Measurements from ENCODE around the gene GYS1. TPM values are rescaled to one million over a fixed set of nuclear protein-coding genes. Genes with fewer than 3 reads are reported as not detected.
A peak's percentile ranks its signal among the peaks of the same experiment; 100 is the strongest.

The GYS1 gene
- total RNA-seq, 1 donor from 2014 or later: 71.2 TPM

DNA sequence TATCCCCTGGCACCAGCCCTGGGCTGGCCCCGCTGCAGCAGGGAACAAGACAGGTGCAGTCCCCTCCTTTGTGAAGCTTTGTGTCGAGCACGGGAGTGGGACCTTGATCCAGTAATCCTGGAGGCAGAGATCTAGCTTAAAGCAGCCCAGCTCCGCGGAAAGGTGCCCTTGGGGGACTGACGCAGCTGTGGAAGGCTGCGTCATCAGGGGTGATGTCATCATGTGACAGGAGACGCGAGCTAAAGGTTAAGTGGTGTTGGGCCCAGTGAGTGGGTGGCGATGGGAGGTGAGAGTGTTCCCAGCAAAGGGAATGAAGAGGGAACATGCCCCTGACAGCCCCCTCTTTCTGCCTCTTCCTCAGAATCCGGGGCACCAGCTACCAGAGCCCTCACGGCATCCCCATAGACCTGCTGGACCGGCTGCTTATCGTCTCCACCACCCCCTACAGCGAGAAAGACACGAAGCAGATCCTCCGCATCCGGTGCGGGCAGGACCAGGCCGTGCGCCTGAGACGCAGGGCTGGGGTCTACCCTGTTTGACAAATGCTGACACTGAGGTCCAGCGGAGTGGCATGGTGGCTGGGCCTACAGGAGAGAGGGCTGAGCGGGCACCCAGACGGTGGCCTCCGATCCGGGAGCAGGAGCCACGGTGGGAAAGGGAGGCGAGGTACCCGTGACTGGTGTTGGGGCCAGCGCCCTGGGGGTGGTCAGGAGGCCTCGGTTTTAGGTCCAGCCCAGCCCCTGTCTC, 21.2 kb upstream of the GYS1 start:
- H3K9me3 Mint-ChIP-seq: no peaks in the 10 kb centered on the region
- no peak overlapping the region for H3K27ac Mint-ChIP-seq
- no peak overlapping the region for H3K4me3 Mint-ChIP-seq
- H3K36me3 Mint-ChIP-seq (ENCODE audit: low read depth): peaks cover 25% of the 10 kb centered on the region
- peaks cover 8% of the 10 kb centered on the region for H3K4me1 Mint-ChIP-seq (ENCODE audit: low read depth)
- peaks cover 5% of the 10 kb centered on the region for H3K27me3 Mint-ChIP-seq (ENCODE audit: insufficient read depth)
- intact Hi-C loops (cut with micrococcal nuclease): no loop called here
- no peak for DNase-seq (ENCODE audit: low spot score)

DNA sequence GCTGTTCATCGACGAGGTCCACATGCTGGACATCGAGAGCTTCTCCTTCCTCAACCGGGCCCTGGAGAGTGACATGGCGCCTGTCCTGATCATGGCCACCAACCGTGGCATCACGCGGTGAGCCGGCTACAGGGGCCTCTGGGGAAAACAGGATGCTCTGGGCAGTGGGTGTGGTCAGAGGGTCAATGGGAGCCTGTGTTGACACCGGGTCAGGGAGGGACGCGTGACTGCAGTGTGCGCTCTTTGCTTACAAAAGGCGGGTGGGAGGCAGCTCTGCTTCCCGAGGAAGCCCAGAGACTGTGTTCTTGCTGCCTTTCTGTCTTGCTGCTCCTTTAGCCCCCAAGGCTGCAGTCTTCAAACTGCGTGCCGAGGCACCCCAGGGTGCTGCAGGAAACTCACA, 18.1 kb upstream of the GYS1 start:
- no peak for DNase-seq (ENCODE audit: low spot score)
- H3K4me1 Mint-ChIP-seq (ENCODE audit: low read depth): no peaks in the 10 kb centered on the region
- intact Hi-C loops (cut with micrococcal nuclease): no loop called here
- H3K4me3 Mint-ChIP-seq: no peak overlapping the region
- H3K27ac Mint-ChIP-seq: peak overlapping the region; percentile 4
- H3K36me3 Mint-ChIP-seq (ENCODE audit: low read depth): peaks cover 30% of the 10 kb centered on the region
- no peaks in the 10 kb centered on the region for H3K27me3 Mint-ChIP-seq (ENCODE audit: insufficient read depth)
- H3K9me3 Mint-ChIP-seq: no peaks in the 10 kb centered on the region

DNA sequence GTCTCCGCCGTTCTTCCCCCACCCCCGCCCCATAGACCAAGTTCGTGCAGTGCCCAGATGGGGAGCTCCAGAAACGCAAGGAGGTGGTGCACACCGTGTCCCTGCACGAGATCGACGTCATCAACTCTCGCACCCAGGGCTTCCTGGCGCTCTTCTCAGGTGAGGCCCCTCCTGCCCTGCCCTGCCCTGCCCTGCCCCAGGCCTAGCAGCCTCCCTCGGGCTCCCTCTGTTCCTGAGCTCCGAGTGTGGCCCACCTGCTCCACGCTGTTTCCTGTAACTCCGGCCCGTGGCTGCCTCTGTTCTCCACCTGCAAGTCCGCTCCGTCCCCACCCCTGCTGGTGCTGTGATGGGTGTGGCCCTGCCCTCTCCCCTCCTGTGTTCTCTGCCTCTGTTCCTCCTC, 17.3 kb upstream of the GYS1 start:
- no peak overlapping the region for H3K27ac Mint-ChIP-seq
- H3K9me3 Mint-ChIP-seq: no peaks in the 10 kb centered on the region
- peaks cover 25% of the 10 kb centered on the region for H3K36me3 Mint-ChIP-seq (ENCODE audit: low read depth)
- no peak for DNase-seq (ENCODE audit: low spot score)
- no peaks in the 10 kb centered on the region for H3K27me3 Mint-ChIP-seq (ENCODE audit: insufficient read depth)
- intact Hi-C loops (cut with micrococcal nuclease): no loop called here
- no peaks in the 10 kb centered on the region for H3K4me1 Mint-ChIP-seq (ENCODE audit: low read depth)
- no peak overlapping the region for H3K4me3 Mint-ChIP-seq

DNA sequence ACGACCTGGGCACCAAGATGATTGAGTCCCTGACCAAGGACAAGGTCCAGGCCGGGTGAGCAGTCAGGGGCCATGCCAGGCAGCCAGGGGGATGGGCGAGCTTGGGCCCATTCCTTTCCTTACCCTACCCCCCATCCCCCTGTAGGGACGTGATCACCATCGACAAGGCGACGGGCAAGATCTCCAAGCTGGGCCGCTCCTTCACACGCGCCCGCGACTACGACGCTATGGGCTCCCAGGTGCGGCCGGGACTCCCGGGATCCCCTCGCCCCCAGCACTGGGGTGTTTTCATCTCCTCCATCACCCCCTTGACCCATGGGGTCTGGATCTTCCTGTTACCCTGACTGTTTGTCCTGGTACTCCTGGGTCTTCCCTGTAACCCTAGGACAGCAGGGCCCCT, 16.7 kb upstream of the GYS1 start:
- intact Hi-C loops (cut with micrococcal nuclease): no loop called here
- Mint-ChIP-seq H3K36me3 (ENCODE audit: low read depth) (peaks cover 27% of the 10 kb centered on the region), H3K9me3 (no peaks in the 10 kb centered on the region), H3K4me3 (no peak overlapping the region), H3K27me3 (ENCODE audit: insufficient read depth) (no peaks in the 10 kb centered on the region), H3K4me1 (ENCODE audit: low read depth) (no peaks in the 10 kb centered on the region), H3K27ac (no peak overlapping the region)
- DNase-seq (ENCODE audit: low spot score): no peak

DNA sequence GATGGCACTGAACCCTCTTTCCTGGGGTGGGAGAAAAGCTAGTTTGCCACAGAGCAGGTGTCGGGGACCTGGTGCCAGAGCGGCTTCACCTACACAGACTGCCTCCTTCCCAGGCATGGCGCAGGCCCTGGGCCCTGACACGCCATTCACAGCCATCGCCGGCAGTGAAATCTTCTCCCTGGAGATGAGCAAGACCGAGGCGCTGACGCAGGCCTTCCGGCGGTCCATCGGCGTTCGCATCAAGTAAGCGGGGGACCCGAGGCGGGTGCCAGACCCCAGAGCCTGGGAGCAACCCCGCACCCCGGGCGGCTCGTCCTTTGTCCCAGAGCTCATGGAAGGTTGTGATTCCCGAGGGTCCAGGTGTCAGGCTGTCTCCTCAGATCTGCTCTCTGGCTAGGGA, 13.8 kb upstream of the GYS1 start:
- Mint-ChIP-seq H3K9me3 (no peaks in the 10 kb centered on the region), H3K4me3 (no peak overlapping the region), H3K4me1 (ENCODE audit: low read depth) (no peaks in the 10 kb centered on the region), H3K36me3 (ENCODE audit: low read depth) (peaks cover 27% of the 10 kb centered on the region), H3K27ac (no peak overlapping the region), H3K27me3 (ENCODE audit: insufficient read depth) (no peaks in the 10 kb centered on the region)
- DNase-seq (ENCODE audit: low spot score): no peak
- intact Hi-C loops (cut with micrococcal nuclease): no loop called here

DNA sequence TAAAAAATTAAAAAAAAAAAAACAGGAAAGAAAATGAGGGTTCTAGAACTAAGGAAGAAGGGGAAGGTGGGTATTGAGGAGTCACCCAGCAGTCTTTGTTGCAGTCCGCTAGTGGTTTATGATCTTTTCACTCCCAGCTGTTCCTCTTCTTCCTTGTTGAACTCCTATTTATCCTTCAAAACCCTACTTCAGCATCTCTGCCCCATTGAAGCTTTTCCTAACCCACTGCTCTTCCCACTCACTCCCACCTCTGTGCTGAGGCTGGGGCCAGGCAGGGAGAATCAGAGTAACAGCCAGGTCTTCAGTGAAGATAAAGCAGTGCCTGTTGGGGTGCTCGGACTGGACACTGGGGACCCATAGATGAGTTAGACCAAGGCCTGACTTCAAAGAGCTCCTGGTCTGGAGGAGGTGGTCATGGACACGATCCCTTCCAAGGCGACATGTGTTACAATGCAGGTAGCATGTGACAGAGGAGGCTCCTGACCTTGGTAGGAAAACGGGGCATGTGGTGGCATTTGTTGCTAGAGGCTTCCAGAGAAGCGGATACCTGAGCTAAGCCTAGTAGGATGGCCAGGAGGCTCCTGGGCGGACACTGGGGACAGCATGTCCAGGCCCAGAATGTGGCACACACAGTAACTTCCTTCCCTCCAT, 12.0 kb upstream of the GYS1 start:
- no peak for DNase-seq (ENCODE audit: low spot score)
- Mint-ChIP-seq H3K27me3 (ENCODE audit: insufficient read depth) (no peaks in the 10 kb centered on the region), H3K27ac (no peak overlapping the region), H3K4me3 (no peak overlapping the region), H3K9me3 (no peaks in the 10 kb centered on the region), H3K4me1 (ENCODE audit: low read depth) (no peaks in the 10 kb centered on the region), H3K36me3 (ENCODE audit: low read depth) (peaks cover 20% of the 10 kb centered on the region)
- intact Hi-C loops (cut with micrococcal nuclease): no loop called here

DNA sequence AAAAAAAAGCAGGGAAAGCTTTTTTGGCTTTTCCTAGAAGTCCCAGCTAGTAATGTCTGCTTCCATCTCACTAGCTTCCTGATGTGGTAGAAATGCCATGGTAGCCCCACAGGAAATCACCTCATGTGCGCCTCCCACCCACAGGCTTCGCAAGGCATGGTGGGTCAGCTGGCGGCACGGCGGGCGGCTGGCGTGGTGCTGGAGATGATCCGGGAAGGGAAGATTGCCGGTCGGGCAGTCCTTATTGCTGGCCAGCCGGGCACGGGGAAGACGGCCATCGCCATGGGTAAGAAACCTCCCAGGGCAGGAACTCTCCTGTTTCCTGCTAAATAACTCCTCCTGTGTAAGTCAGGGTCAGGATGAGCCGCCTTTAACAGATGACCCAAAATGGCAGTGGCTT, 11.0 kb upstream of the GYS1 start:
- Mint-ChIP-seq H3K4me1 (ENCODE audit: low read depth) (peaks cover 9% of the 10 kb centered on the region), H3K27me3 (ENCODE audit: insufficient read depth) (no peaks in the 10 kb centered on the region), H3K27ac (no peak overlapping the region), H3K4me3 (no peak overlapping the region), H3K9me3 (no peaks in the 10 kb centered on the region), H3K36me3 (ENCODE audit: low read depth) (peaks cover 27% of the 10 kb centered on the region)
- no peak for DNase-seq (ENCODE audit: low spot score)
- intact Hi-C loops (cut with micrococcal nuclease): no loop called here

DNA sequence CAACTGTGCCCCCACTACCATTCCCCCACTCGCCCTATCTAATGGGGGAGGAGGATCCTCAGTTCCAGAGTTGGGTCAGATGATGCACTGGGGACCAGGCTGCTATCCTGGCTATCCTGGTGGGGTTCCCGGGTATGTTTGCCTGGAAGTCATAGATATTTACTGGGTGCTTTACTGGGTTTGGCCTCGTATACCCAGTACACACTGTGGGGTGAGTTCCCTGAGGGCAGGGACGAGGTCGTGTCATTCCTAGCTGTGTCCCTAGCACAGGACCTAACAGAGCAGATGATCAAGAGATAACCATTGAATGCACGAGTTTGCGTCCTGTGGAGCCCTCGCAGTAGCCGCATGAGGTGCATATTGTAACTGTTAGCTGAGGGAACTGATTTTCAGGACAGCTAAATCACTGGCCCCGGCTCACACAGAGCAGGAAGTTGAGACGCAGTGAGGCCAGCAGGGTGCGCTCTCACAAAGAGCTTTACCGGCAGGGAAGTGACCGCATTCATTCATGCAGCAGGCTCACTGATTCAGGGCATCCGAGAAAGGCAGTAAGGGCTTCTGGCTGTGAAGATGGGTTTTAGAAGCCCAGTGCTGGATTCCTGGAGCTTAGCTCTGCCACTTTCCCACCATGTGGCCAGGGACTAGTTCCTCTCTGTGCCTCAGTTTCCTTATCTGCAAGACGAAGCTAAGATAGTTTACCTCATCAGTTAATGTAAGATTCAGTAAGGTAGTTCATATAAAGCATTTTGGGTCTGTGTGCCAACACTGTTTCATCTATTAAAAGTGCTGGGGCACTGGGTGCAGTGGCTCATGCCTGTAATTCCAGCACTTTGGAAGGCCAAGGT, 6.6 kb upstream of the GYS1 start:
- intact Hi-C loops (cut with micrococcal nuclease): no loop called here
- no peak overlapping the region for H3K27ac Mint-ChIP-seq
- peak; percentile 51 for DNase-seq (ENCODE audit: low spot score)
- no peaks in the 10 kb centered on the region for H3K9me3 Mint-ChIP-seq
- H3K4me3 Mint-ChIP-seq: no peak overlapping the region
- peaks cover 20% of the 10 kb centered on the region for H3K4me1 Mint-ChIP-seq (ENCODE audit: low read depth)
- H3K36me3 Mint-ChIP-seq (ENCODE audit: low read depth): peaks cover 19% of the 10 kb centered on the region
- H3K27me3 Mint-ChIP-seq (ENCODE audit: insufficient read depth): no peaks in the 10 kb centered on the region

DNA sequence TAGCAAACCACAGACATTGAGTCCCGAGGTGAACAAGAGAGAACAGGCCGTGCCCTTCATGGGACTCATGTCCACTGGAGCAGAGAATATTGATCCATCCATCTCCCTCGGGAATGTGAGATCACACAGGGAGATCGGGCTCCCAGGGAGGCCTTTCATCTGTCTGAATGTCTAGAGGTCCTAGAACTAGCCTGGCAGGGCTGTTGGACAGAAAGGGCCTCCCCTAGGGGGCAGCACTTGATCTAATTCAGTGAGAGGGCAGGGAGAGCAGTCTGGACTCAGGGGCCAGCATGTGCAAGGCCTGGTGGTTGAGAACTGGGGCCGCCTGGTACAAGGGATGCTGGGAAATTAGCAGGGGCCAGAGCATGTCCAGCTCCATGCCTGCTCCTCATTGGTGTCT, 4.9 kb upstream of the GYS1 start:
- peak; percentile 38 for DNase-seq (ENCODE audit: low spot score)
- H3K4me1 Mint-ChIP-seq (ENCODE audit: low read depth): peaks cover 31% of the 10 kb centered on the region
- no peak overlapping the region for H3K4me3 Mint-ChIP-seq
- H3K27ac Mint-ChIP-seq: peak overlapping the region; percentile 24
- H3K9me3 Mint-ChIP-seq: no peaks in the 10 kb centered on the region
- intact Hi-C loops (cut with micrococcal nuclease): no loop called here
- H3K36me3 Mint-ChIP-seq (ENCODE audit: low read depth): peaks cover 19% of the 10 kb centered on the region
- no peaks in the 10 kb centered on the region for H3K27me3 Mint-ChIP-seq (ENCODE audit: insufficient read depth)

DNA sequence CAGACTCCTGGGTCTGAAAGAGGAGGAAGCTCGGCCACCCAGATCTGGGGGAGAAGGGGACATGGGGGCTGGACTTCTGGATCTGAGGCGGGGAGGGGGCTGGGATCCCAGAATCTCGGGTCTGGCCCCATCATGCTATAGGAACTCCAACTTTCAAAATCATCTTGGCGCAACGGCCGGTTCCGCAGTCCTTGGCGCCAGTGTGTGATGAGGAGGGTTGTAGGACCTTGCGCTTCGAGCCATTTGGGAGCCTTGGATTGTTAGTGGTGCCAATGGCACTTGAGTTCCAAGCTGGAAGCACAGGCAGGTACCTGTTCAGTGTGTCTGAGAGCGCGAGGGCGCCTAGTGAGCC, 902 bp upstream of the GYS1 start:
- Mint-ChIP-seq H3K36me3 (ENCODE audit: low read depth) (peaks cover 15% of the 10 kb centered on the region), H3K4me1 (ENCODE audit: low read depth) (peaks cover 35% of the 10 kb centered on the region), H3K9me3 (no peaks in the 10 kb centered on the region), H3K27me3 (ENCODE audit: insufficient read depth) (no peaks in the 10 kb centered on the region), H3K4me3 (peak overlapping the region; percentile 94), H3K27ac (peak overlapping the region; percentile 96)
- no peak for DNase-seq (ENCODE audit: low spot score)
- intact Hi-C loops (cut with micrococcal nuclease): loop anchor here (5.0 kb wide), 3 partner anchors 38 to 667 kb away; partner anchors contain the start of genes CGB2 and EMP3

DNA sequence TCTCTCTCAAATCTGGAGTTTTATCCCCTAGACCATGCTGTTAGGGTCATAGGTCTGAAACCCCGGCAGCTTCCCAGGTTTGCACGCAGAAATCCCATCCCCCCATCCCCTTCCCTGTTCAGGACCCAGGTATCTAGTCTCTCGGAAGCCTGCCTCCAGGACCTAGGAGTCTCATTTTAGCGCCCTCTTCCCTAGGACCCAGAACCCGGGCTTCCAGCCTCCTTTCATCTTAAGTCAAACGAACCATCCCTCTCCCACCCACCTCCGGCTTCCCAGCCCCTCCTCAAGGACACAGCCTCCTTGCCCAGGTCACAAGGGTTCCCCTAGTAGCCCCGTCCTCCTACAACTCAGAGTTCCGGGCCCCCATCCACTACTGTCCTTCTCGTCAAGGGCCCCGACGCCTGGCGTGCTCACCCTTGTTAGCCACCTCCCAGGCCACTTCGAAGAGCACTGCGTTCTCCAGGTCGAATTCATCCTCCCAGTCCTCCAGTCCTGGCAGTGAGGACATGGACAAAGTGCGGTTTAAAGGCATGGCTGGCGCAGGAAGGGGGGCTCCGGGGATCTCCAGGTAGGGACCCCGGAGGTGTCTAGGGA, 431 bp downstream of the GYS1 start:
- peak overlapping the region; percentile 96 for H3K27ac Mint-ChIP-seq
- no peaks in the 10 kb centered on the region for H3K27me3 Mint-ChIP-seq (ENCODE audit: insufficient read depth)
- DNase-seq (ENCODE audit: low spot score): no peak
- peaks cover 24% of the 10 kb centered on the region for H3K36me3 Mint-ChIP-seq (ENCODE audit: low read depth)
- peak overlapping the region; percentile 94 for H3K4me3 Mint-ChIP-seq
- no peaks in the 10 kb centered on the region for H3K9me3 Mint-ChIP-seq
- intact Hi-C loops (cut with micrococcal nuclease): loop anchor here (1.0 to 5.0 kb wide), 18 partner anchors 27 to 665 kb away; partner anchors contain the start of genes ALDH16A1, BAX, BCAT2 and C19orf73
- peaks cover 43% of the 10 kb centered on the region for H3K4me1 Mint-ChIP-seq (ENCODE audit: low read depth)

DNA sequence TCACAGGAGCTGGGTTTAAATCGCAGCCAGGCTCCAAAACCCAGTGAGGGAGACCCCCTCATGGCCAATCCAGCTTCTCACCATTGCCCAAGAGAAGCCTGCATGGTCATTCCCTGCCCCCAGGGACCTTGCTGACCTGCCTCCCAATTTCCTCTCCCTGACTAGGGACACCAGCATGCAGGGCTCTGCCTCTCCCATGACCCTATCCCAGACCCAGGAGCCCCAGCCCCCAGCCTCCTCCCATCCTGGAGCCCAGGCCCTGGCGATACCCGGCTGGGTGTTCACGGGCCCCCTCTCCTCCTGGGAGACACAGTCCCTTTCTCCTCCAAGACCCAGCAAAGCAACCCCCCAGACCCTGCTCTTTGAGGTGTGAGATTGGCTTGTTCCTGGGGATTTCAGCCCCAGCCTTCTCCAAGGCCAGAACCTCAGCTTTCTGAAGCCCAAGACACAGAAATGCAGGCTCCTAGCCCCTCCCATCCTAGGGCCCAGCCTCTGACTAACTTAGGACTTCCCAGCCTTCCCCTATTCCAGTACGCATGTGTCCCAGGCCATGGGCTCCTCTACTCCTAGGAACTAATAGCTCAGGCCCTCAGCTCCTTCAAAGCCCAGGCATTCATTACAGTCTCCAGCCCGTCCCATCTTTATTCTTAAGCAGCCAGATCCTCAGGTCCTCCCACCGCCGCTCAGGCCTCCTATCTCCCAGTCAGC, 1.1 kb downstream of the GYS1 start:
- Mint-ChIP-seq H3K27me3 (ENCODE audit: insufficient read depth) (no peaks in the 10 kb centered on the region), H3K36me3 (ENCODE audit: low read depth) (peaks cover 26% of the 10 kb centered on the region), H3K9me3 (no peaks in the 10 kb centered on the region), H3K4me1 (ENCODE audit: low read depth) (peaks cover 43% of the 10 kb centered on the region), H3K4me3 (peak overlapping the region; percentile 94), H3K27ac (peak overlapping the region; percentile 96)
- intact Hi-C loops (cut with micrococcal nuclease): loop anchor here (2.0 to 5.0 kb wide), 7 partner anchors 40 to 665 kb away; partner anchors contain the start of genes C19orf73, CGB2, DBP and EMP3
- DNase-seq (ENCODE audit: low spot score): no peak
